Keratinocyte (primary cell): ENCODE data around the gene GNA15. TPM values are rescaled to one million over a fixed set of nuclear protein-coding genes. Genes with fewer than 3 reads are reported as not detected.

Experiments used
- DNase-seq: peaks from one replicate; pipeline ENCODE4 v3.0.0-alpha.2; 2011; ENCODE audit warnings: low read depth, missing footprints, low spot score
- FAIRE-seq: peaks from 2 replicates; lab custom pipeline; 2011; peaks lifted over from hg19 to GRCh38; lab: Jason Lieb, UNC
- H2AFZ ChIP-seq: 2 replicates; pipeline ENCODE4 v1.6.0; 2012; ENCODE audit warnings: low read length, control low read depth, inconsistent platforms; ENCODE audit not compliant: control insufficient read depth
- H3K27ac ChIP-seq: 2 replicates; pipeline ENCODE4 v1.5.1; 2011; ENCODE audit warnings: low read length; ENCODE audit not compliant: control insufficient read depth, insufficient read depth
- H3K27me3 ChIP-seq: 3 replicates; pipeline ENCODE4 v1.6.0; 2011; ENCODE audit warnings: low read length; ENCODE audit not compliant: control insufficient read depth, insufficient read depth; ENCODE audit errors: extremely low read depth
- H3K36me3 ChIP-seq, 2 experiments: 2 replicates in 1 of 2; 3 replicates in 1 of 2; pipeline ENCODE4 v1.5.1; 2011; ENCODE audit warnings: low read length in 2 of 2, mild to moderate bottlenecking in 1 of 2; ENCODE audit not compliant: control insufficient read depth in 2 of 2, insufficient read depth in 2 of 2; ENCODE audit errors: extremely low read depth in 1 of 2
- H3K4me1 ChIP-seq: 3 replicates; pipeline ENCODE4 v1.5.1; 2011; ENCODE audit warnings: low read length; ENCODE audit not compliant: control insufficient read depth, insufficient read depth; ENCODE audit errors: extremely low read depth
- H3K4me2 ChIP-seq: 3 replicates; pipeline ENCODE4 v1.6.0; 2011; ENCODE audit warnings: low read depth, low read length; ENCODE audit not compliant: control insufficient read depth, insufficient read depth; ENCODE audit errors: extremely low read depth
- H3K4me3 ChIP-seq, 3 experiments: fragments of 200-600 bp in 1 of 3; sonication (generic) in 1 of 3; 2 replicates in 2 of 3; 3 replicates in 1 of 3; pipeline ENCODE4 v1.5.1; 2011 to 2016; ENCODE audit warnings: low read length in 3 of 3, mild to moderate bottlenecking in 3 of 3, control low read depth in 2 of 3, inconsistent platforms in 1 of 3, low read depth in 1 of 3, mixed read lengths in 1 of 3, mixed run types in 1 of 3, moderate library complexity in 1 of 3; ENCODE audit not compliant: control insufficient read depth in 2 of 3, insufficient read depth in 2 of 3; ENCODE audit errors: extremely low read depth in 1 of 3
- H3K79me2 ChIP-seq: 2 replicates; pipeline ENCODE4 v1.6.0; 2012; ENCODE audit warnings: low read length; ENCODE audit not compliant: control insufficient read depth, insufficient read depth
- H3K9ac ChIP-seq: 3 replicates; pipeline ENCODE4 v1.6.0; 2011; ENCODE audit warnings: low read length; ENCODE audit not compliant: control insufficient read depth, insufficient read depth; ENCODE audit errors: extremely low read depth
- H3K9me1 ChIP-seq: 3 replicates; pipeline ENCODE4 v1.6.0; 2011; ENCODE audit warnings: low read length; ENCODE audit not compliant: control insufficient read depth, insufficient read depth; ENCODE audit errors: extremely low read depth
- H3K9me3 ChIP-seq: 2 replicates; pipeline ENCODE4 v1.5.1; 2012; ENCODE audit warnings: low read depth, low read length; ENCODE audit not compliant: control insufficient read depth
- H4K20me1 ChIP-seq: 3 replicates; pipeline ENCODE4 v1.6.0; 2011; ENCODE audit warnings: low read length; ENCODE audit not compliant: control insufficient read depth, insufficient read depth; ENCODE audit errors: extremely low read depth
- EZH2 ChIP-seq: IDR thresholded peaks from one replicate; pipeline ENCODE4 v1.6.1; 2012; ENCODE audit warnings: inconsistent platforms, mild to moderate bottlenecking, low read length, moderate library complexity
- dilution Hi-C: fragments of 300-500 bp; cut with MboI; formaldehyde crosslinking; loops from one replicate; pipeline ENCODE4 v1.7.0; 2020; ENCODE audit warnings: low sequenced_read_pairs; ENCODE audit not compliant: extremely low pct_ligation_motif_present
- polyA plus RNA-seq, 5 experiments: library from polyadenylated mRNA; depleted of rRNA in 3 of 5; stranded (reverse) in 3 of 5; stranded (forward) in 1 of 5; unstranded in 1 of 5; fragments of >200 nt; gene quantifications; 1 replicate in 1 of 5; 2 replicates in 3 of 5; 3 replicates in 1 of 5; pipeline versions ENCODE4 v1.2.1 to v1.2.3, GENCODE V29; 2011 to 2012; ENCODE audit warnings: missing spikeins in 2 of 5, low read depth in 1 of 5, low replicate concordance in 1 of 5
- TF ChIP-seq, protein P1 (sequence below), 3 experiments: IDR thresholded peaks in 1 of 3; conservative IDR thresholded peaks in 1 of 3; optimal IDR thresholded peaks in 1 of 3; 2 replicates in 2 of 3; 3 replicates in 1 of 3; pipeline versions ENCODE3 to v1.5.1; 2011; ENCODE audit warnings: low read length in 3 of 3, mild to moderate bottlenecking in 3 of 3, moderate library complexity in 2 of 3, control low read depth in 1 of 3, inconsistent platforms in 1 of 3; ENCODE audit not compliant: insufficient read depth in 2 of 3; ENCODE audit errors: extremely low read depth in 1 of 3

Gene GNA15
- polyA plus RNA-seq, 1 donor (not counting 4 experiments of a cell fraction or from before 2014, with no cell fraction given) = 60.0 TPM

DNA sequence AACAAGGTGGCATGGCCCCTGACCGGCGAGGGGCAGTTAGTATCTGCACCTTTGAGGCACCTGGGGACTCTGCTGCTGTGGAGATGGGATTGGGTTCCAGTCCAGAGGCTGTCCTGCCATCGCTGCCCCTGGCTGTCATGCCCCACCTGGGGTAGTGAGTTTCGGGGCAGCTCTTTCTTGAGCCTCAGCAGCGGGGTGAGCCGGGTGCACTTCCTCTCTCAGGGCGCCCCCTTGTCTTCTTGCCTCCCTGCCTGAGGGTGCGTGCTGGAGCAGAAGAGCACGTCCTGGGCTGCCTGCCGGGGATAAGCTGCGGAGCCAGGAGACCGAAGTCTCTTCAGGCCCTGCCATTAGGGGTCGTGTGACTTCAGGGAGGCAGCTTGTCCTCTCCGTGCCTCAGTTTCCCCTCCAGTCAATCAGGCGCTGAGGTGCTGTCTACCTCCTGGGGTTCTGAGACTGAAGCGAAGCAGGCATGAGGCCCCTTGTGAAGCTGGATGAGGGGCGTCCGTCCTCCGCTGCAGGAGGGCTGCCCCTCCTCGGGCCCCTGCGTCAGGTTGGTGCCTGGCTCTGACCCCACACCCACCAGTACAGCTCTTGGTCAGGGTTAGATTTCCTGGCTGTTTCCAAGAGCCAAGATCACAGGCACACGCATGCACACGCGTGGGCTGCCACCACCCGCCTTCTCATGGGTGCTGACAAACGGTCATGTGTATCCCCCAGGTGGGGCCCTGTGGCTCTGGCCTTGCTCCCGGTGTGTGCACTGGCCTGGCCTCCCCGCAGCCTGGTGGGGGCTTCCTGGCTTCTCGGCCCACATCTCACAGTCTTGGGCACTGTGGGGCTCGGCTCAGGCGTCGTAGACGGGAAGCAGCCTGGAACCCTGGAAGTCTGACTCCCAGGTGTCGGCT is 33.3 kb upstream of the GNA15 start:
- H3K9me3 ChIP-seq = no peaks in the 10 kb centered on the region
- H3K4me1 ChIP-seq = peaks cover 14% of the 10 kb centered on the region
- H3K79me2 ChIP-seq = peaks cover 96% of the 10 kb centered on the region
- H3K27me3 ChIP-seq = no peaks in the 10 kb centered on the region
- dilution Hi-C loops = no loop called here
- H3K27ac ChIP-seq = no peak overlapping the region
- no peak overlapping the region for H3K9ac ChIP-seq
- peaks cover 1 to 4% of the 10 kb centered on the region in 2 experiments for H3K36me3 ChIP-seq
- no peak overlapping the region for H3K4me2 ChIP-seq
- H3K4me3 ChIP-seq = no peak overlapping the region
- TF ChIP-seq, protein P1, sequence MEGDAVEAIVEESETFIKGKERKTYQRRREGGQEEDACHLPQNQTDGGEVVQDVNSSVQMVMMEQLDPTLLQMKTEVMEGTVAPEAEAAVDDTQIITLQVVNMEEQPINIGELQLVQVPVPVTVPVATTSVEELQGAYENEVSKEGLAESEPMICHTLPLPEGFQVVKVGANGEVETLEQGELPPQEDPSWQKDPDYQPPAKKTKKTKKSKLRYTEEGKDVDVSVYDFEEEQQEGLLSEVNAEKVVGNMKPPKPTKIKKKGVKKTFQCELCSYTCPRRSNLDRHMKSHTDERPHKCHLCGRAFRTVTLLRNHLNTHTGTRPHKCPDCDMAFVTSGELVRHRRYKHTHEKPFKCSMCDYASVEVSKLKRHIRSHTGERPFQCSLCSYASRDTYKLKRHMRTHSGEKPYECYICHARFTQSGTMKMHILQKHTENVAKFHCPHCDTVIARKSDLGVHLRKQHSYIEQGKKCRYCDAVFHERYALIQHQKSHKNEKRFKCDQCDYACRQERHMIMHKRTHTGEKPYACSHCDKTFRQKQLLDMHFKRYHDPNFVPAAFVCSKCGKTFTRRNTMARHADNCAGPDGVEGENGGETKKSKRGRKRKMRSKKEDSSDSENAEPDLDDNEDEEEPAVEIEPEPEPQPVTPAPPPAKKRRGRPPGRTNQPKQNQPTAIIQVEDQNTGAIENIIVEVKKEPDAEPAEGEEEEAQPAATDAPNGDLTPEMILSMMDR (optimal IDR thresholded peaks at IDR 0.05 in 1 of 3, IDR thresholded peaks at IDR 0.05 in 1 of 3, conservative IDR thresholded peaks at IDR 0.05 in 1 of 3; ENCODE audit: extremely low read depth in 1 of 3, insufficient read depth in 2 of 3, low read length in 3 of 3) = no peak
- TF ChIP-seq EZH2 = no peak
- no peak for DNase-seq
- no peak for FAIRE-seq
- no peak overlapping the region for H2AFZ ChIP-seq
- H3K9me1 ChIP-seq = no peaks in the 10 kb centered on the region
- H4K20me1 ChIP-seq = peaks cover 12% of the 10 kb centered on the region

DNA sequence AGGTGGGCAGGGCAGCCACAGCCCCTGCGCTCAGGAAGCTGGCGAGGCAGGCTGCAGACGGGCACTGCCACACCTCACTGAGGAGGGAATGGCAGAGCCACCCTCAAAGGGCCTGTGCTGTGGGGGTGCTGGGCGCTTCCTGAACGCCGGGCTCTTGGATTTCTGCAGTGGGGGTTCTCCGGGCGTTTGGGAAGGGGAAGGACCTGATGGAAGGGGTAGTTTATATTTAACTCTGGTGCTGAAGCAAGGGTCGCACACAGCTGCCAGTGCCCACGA is 31.2 kb upstream of the GNA15 start:
- Histone ChIP-seq H3K4me2 (no peak overlapping the region), H3K9ac (no peak overlapping the region), H3K9me3 (no peaks in the 10 kb centered on the region), H3K9me1 (no peaks in the 10 kb centered on the region), H2AFZ (no peak overlapping the region), H4K20me1 (peaks cover 17% of the 10 kb centered on the region), H3K4me3 (no peak overlapping the region), H3K27me3 (no peaks in the 10 kb centered on the region), H3K79me2 (peaks cover 94% of the 10 kb centered on the region), H3K36me3 (peaks cover 1 to 4% of the 10 kb centered on the region in 2 experiments), H3K4me1 (no peaks in the 10 kb centered on the region), H3K27ac (no peak overlapping the region)
- dilution Hi-C loops = no loop called here
- DNase-seq (no peak), FAIRE-seq (no peak)
- TF ChIP-seq, protein P1 (optimal IDR thresholded peaks at IDR 0.05 in 1 of 3, IDR thresholded peaks at IDR 0.05 in 1 of 3, conservative IDR thresholded peaks at IDR 0.05 in 1 of 3; ENCODE audit: extremely low read depth in 1 of 3, insufficient read depth in 2 of 3, low read length in 3 of 3) = no peak
- no peak for TF ChIP-seq EZH2
